ENCODE data around the gene RNF17.

GRCh38 chr13:24899601-24900000, 135.6 kb downstream of the RNF17 start:
- TF ChIP-seq CTCF (tag by site-specific recombination; IDR thresholded peaks at IDR 0.05) (no peak), ZBTB17 (tag by site-specific recombination; IDR thresholded peaks at IDR 0.05) (no peak), ZNF513 (tag by site-specific recombination; IDR thresholded peaks at IDR 0.05) (no peak)
